Mesenchymal stem cell (in vitro differentiated cells and primary cell): ENCODE data around the gene GRID2.

Experiments used
- DNase-seq: peaks from one replicate; pipeline ENCODE4 v3.0.0-alpha.2; 2013
- H2AFZ ChIP-seq: one replicate; pipeline ENCODE4 v1.6.1; 2013; ENCODE audit warnings: low read depth, mild to moderate bottlenecking, control low read depth, inconsistent platforms, low read length, moderate library complexity
- H2AK5ac ChIP-seq: 2 replicates; pipeline ENCODE4 v1.6.1; 2013; ENCODE audit warnings: low read length, moderate library complexity, mild to moderate bottlenecking, inconsistent platforms; ENCODE audit not compliant: severe bottlenecking
- H2BK120ac ChIP-seq: one replicate; pipeline ENCODE4 v1.6.1; 2013; ENCODE audit warnings: low read depth, mild to moderate bottlenecking, inconsistent platforms, low read length, moderate library complexity
- H2BK12ac ChIP-seq, 2 experiments: one replicate each; pipeline ENCODE4 v1.6.1; 2013; ENCODE audit warnings: inconsistent platforms in 2 of 2, low read length in 2 of 2, mild to moderate bottlenecking in 2 of 2, moderate library complexity in 2 of 2, control low read depth in 1 of 2
- H2BK15ac ChIP-seq: one replicate; pipeline ENCODE4 v1.6.1; 2013; ENCODE audit warnings: mild to moderate bottlenecking, low read depth, inconsistent platforms; ENCODE audit not compliant: poor library complexity, severe bottlenecking
- H2BK5ac ChIP-seq: 2 replicates; pipeline ENCODE4 v1.6.1; 2013; ENCODE audit warnings: low read depth, mild to moderate bottlenecking, low read length, control low read depth, inconsistent platforms; ENCODE audit not compliant: poor library complexity, severe bottlenecking
- H3K14ac ChIP-seq, 2 experiments: one replicate each; pipeline ENCODE4 v1.6.1; 2013; ENCODE audit warnings: inconsistent platforms in 2 of 2, low read length in 2 of 2, control low read depth in 1 of 2, mild to moderate bottlenecking in 1 of 2, moderate library complexity in 1 of 2
- H3K18ac ChIP-seq, 2 experiments: one replicate each; pipeline ENCODE4 v1.6.1; 2013; ENCODE audit warnings: inconsistent platforms in 2 of 2, low read length in 2 of 2, control low read depth in 1 of 2, low read depth in 1 of 2, mild to moderate bottlenecking in 1 of 2
- H3K23ac ChIP-seq, 2 experiments: one replicate each; pipeline ENCODE4 v1.6.1; 2013; ENCODE audit warnings: inconsistent platforms in 2 of 2, low read length in 2 of 2, mild to moderate bottlenecking in 2 of 2, moderate library complexity in 2 of 2, control low read depth in 1 of 2
- H3K27ac ChIP-seq: 2 replicates; pipeline ENCODE4 v1.5.1; 2013; ENCODE audit warnings: mild to moderate bottlenecking, moderate library complexity, low read length, control low read depth, inconsistent platforms; ENCODE audit not compliant: poor library complexity, severe bottlenecking
- H3K27me3 ChIP-seq, 2 experiments: 2 replicates each; pipeline versions ENCODE4 v1.6.1 to v1.7.0; 2013; ENCODE audit warnings: low read length in 2 of 2, mild to moderate bottlenecking in 2 of 2, moderate library complexity in 2 of 2, control low read depth in 1 of 2, inconsistent platforms in 1 of 2; ENCODE audit not compliant: control insufficient read depth in 1 of 2, insufficient read depth in 1 of 2
- H3K36me3 ChIP-seq, 2 experiments: 2 replicates each; pipeline versions ENCODE4 v1.6.1 to v1.7.0; 2013; ENCODE audit warnings: low read length in 2 of 2, control low read depth in 1 of 2, inconsistent platforms in 1 of 2, low read depth in 1 of 2, mild to moderate bottlenecking in 1 of 2; ENCODE audit not compliant: insufficient read depth in 2 of 2, control insufficient read depth in 1 of 2
- H3K4ac ChIP-seq, 2 experiments: one replicate each; pipeline ENCODE4 v1.6.1; 2013; ENCODE audit warnings: inconsistent platforms in 2 of 2, low read length in 2 of 2, mild to moderate bottlenecking in 2 of 2, moderate library complexity in 2 of 2, control low read depth in 1 of 2, low read depth in 1 of 2
- H3K4me1 ChIP-seq: 2 replicates; pipeline ENCODE4 v1.6.1; 2013; ENCODE audit warnings: low read depth, low read length, control low read depth; ENCODE audit not compliant: control insufficient read depth, insufficient read depth
- H3K4me2 ChIP-seq: 2 replicates; pipeline ENCODE4 v1.6.1; 2013; ENCODE audit warnings: low read length, mild to moderate bottlenecking, inconsistent platforms; ENCODE audit not compliant: poor library complexity, severe bottlenecking
- H3K4me3 ChIP-seq, 2 experiments: 2 replicates each; pipeline versions ENCODE4 v1.5.1 to v1.7.0; 2013; ENCODE audit warnings: low read length in 2 of 2, mild to moderate bottlenecking in 2 of 2, control low read depth in 1 of 2, low read depth in 1 of 2; ENCODE audit not compliant: insufficient read depth in 1 of 2
- H3K79me1 ChIP-seq: replicated peaks from 2 replicates; pipeline ENCODE4 v1.6.1; 2013; ENCODE audit warnings: mild to moderate bottlenecking, control low read depth, low read length, inconsistent platforms; ENCODE audit not compliant: poor library complexity, severe bottlenecking
- H3K9ac ChIP-seq: 2 replicates; pipeline ENCODE4 v1.7.0; 2013; ENCODE audit warnings: mild to moderate bottlenecking, low read length, moderate library complexity
- H3K9me3 ChIP-seq: 2 replicates; pipeline ENCODE4 v1.7.0; 2013; ENCODE audit warnings: mild to moderate bottlenecking, low read length; ENCODE audit not compliant: control insufficient read depth
- H4K8ac ChIP-seq: one replicate; pipeline ENCODE4 v1.6.1; 2013; ENCODE audit warnings: inconsistent platforms, mild to moderate bottlenecking, low read length, moderate library complexity
- H4K91ac ChIP-seq: one replicate; pipeline ENCODE4 v1.6.1; 2013; ENCODE audit warnings: mild to moderate bottlenecking, low read length, inconsistent platforms
- WGBS: methylation state at CpG from one replicate; pipeline ENCODE4 v1.1.7; 2013; ENCODE audit warnings: mixed read lengths; 5-methylcytosine and 5-hydroxymethylcytosine counted together

GRID2 gene

DNA sequence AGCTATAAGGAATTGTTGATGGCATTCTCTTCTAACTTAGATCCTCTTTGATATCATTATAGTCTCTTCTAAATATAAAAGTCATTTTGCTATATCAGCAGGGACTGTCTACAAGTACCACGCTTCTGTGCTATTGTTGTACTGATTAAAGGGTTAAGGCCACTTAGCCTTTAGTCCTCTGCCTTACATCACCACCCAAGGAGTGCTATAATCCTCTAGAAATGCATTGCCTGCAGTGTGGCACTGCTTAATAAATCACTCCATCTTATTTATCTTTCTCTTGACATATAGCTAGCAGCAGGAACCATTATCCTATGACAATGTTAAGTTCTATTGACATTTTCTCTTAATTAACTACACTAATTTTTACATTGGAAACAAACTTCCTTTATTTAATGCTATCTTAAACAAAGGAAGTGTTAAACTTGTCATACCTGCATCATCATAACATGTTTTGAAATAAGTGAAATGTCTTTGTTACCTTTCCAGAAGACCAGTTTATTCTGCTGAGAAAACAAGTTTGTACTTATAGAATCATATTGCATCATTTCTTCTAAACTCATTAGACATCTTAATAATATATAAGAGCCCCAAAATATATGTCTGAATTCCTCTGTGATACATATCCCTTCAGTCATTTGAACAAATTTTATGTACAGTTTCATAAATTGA, 1163.9 kb downstream of the GRID2 start:
- no peaks in the 10 kb centered on the region for H3K9me3 ChIP-seq
- H2AFZ ChIP-seq: no peak overlapping the region
- no peaks in the 10 kb centered on the region for H3K4me1 ChIP-seq
- H3K9ac ChIP-seq: no peak overlapping the region
- H3K23ac ChIP-seq: no peak overlapping the region
- no peak overlapping the region for H4K91ac ChIP-seq
- no peak overlapping the region for H3K14ac ChIP-seq
- H2AK5ac ChIP-seq: no peak overlapping the region
- H2BK12ac ChIP-seq: no peak overlapping the region
- no peaks in the 10 kb centered on the region for H3K79me1 ChIP-seq
- no peak overlapping the region for H3K4me3 ChIP-seq
- no peak overlapping the region for H3K27ac ChIP-seq
- H3K36me3 ChIP-seq: no peaks in the 10 kb centered on the region
- DNase-seq: no peak
- H3K27me3 ChIP-seq: no peaks in the 10 kb centered on the region
- H4K8ac ChIP-seq: no peak overlapping the region
- H3K4me2 ChIP-seq: no peak overlapping the region
- no peak overlapping the region for H3K18ac ChIP-seq
- no peak overlapping the region for H2BK5ac ChIP-seq
- H3K4ac ChIP-seq: no peak overlapping the region
- no peak overlapping the region for H2BK15ac ChIP-seq
- no peak overlapping the region for H2BK120ac ChIP-seq
- WGBS: 33% methylated on average over 1 of the region's 1 CpG

DNA sequence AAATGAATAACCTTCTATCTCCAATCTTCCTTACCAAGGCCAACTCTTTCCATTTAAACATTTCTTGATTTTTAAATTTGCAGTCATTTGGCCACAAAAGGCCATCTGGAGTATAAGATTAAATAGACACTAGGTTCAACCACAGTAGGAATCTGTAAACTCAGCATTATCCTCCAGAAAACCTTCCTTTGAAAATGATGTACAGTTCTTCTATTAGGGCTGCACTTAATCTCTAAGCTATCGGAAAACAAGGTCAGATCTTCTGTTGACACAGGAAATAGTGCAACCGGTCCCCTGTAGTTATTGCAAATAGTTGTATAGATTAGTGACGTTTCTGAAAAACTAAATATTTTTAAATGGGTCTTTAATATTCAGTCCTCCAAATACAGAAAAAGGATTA, 1165.8 kb downstream of the GRID2 start:
- H3K36me3 ChIP-seq: no peaks in the 10 kb centered on the region
- 59% methylated on average over 3 of the region's 3 CpGs for WGBS
- no peak overlapping the region for H2AK5ac ChIP-seq
- no peaks in the 10 kb centered on the region for H3K9me3 ChIP-seq
- H3K4me2 ChIP-seq: no peak overlapping the region
- no peak overlapping the region for H3K9ac ChIP-seq
- DNase-seq: no peak
- H3K4me3 ChIP-seq: no peak overlapping the region
- H3K27ac ChIP-seq: no peak overlapping the region
- H4K8ac ChIP-seq: no peak overlapping the region
- no peak overlapping the region for H2AFZ ChIP-seq
- H3K18ac ChIP-seq: no peak overlapping the region
- H2BK12ac ChIP-seq: no peak overlapping the region
- no peaks in the 10 kb centered on the region for H3K27me3 ChIP-seq
- no peaks in the 10 kb centered on the region for H3K4me1 ChIP-seq
- H2BK5ac ChIP-seq: no peak overlapping the region
- H3K14ac ChIP-seq: no peak overlapping the region
- H4K91ac ChIP-seq: no peak overlapping the region
- H2BK120ac ChIP-seq: no peak overlapping the region
- no peak overlapping the region for H2BK15ac ChIP-seq
- H3K79me1 ChIP-seq: no peaks in the 10 kb centered on the region
- no peak overlapping the region for H3K4ac ChIP-seq
- no peak overlapping the region for H3K23ac ChIP-seq

DNA sequence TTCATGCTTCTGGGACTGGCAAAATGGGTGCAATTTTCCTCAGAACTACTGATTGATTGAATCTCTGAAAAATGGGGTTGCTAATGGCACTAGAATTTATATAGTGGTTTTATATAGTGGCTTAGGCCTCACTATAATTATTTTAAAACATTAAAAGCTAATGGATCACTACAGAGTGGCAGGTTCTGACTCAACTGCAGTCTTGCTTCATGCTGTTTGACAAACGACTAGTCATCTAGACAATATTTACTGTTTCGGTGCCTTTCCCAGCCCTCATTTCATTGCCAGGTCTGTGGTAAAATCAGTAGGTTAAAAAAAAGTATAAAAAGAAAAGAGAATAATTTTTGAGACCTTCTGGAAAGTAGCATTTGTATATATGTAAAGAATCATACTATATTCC, 1172.0 kb downstream of the GRID2 start:
- H3K79me1 ChIP-seq: no peaks in the 10 kb centered on the region
- no peak overlapping the region for H3K23ac ChIP-seq

DNA sequence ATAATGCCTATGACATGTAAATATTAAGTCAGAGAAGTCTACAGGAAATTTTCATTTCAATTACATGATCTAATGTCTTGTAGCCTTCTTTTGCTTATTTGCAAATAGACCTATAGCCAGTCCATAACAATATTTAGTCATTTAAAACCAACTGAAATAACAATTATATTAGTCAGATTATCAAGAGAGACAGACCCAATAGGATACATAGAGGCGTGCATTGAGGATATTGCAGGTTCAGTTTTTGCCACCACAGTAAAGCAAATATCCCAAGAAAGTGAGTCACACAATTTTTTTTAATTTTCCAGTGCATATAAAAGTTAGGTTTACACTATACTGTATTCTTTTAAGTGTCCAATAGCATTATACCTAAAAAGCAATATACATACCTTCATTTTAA, 1175.0 kb downstream of the GRID2 start:
- Histone ChIP-seq H3K23ac (no peak overlapping the region), H2AFZ (no peak overlapping the region), H3K79me1 (no peaks in the 10 kb centered on the region), H3K9ac (no peak overlapping the region), H2BK120ac (no peak overlapping the region), H3K4me1 (no peaks in the 10 kb centered on the region), H3K4ac (no peak overlapping the region), H4K91ac (no peak overlapping the region), H4K8ac (no peak overlapping the region), H3K36me3 (no peaks in the 10 kb centered on the region), H3K4me3 (no peak overlapping the region), H2BK15ac (no peak overlapping the region), H2BK5ac (no peak overlapping the region), H3K27ac (no peak overlapping the region), H2BK12ac (no peak overlapping the region), H3K18ac (no peak overlapping the region), H3K4me2 (no peak overlapping the region), H2AK5ac (no peak overlapping the region), H3K27me3 (no peaks in the 10 kb centered on the region), H3K14ac (no peak overlapping the region), H3K9me3 (no peaks in the 10 kb centered on the region)
- DNase-seq: no peak
- 100% methylated on average over 1 of the region's 1 CpG for WGBS

More for the DNA sequence above, 1172.0 kb downstream of the GRID2 start:
- Histone ChIP-seq H3K27me3 (no peaks in the 10 kb centered on the region), H4K91ac (no peak overlapping the region), H2AK5ac (no peak overlapping the region), H3K9me3 (no peaks in the 10 kb centered on the region), H3K36me3 (no peaks in the 10 kb centered on the region), H3K14ac (no peak overlapping the region), H2BK12ac (no peak overlapping the region), H3K4me1 (no peaks in the 10 kb centered on the region), H3K4ac (no peak overlapping the region), H3K9ac (no peak overlapping the region), H2BK5ac (no peak overlapping the region), H3K4me2 (no peak overlapping the region), H4K8ac (no peak overlapping the region), H2BK15ac (no peak overlapping the region), H3K18ac (no peak overlapping the region), H2BK120ac (no peak overlapping the region), H2AFZ (no peak overlapping the region), H3K4me3 (no peak overlapping the region), H3K27ac (no peak overlapping the region)
- 100% methylated on average over 1 of the region's 2 CpGs for WGBS
- no peak for DNase-seq
